ENCODE data around the gene CD36.
"Not testable (repeated sequence)": the region's sequence is repeated elsewhere in the genome, so short reads cannot be mapped to it uniquely, and the experiment has no call there.

Gene CD36

DNA sequence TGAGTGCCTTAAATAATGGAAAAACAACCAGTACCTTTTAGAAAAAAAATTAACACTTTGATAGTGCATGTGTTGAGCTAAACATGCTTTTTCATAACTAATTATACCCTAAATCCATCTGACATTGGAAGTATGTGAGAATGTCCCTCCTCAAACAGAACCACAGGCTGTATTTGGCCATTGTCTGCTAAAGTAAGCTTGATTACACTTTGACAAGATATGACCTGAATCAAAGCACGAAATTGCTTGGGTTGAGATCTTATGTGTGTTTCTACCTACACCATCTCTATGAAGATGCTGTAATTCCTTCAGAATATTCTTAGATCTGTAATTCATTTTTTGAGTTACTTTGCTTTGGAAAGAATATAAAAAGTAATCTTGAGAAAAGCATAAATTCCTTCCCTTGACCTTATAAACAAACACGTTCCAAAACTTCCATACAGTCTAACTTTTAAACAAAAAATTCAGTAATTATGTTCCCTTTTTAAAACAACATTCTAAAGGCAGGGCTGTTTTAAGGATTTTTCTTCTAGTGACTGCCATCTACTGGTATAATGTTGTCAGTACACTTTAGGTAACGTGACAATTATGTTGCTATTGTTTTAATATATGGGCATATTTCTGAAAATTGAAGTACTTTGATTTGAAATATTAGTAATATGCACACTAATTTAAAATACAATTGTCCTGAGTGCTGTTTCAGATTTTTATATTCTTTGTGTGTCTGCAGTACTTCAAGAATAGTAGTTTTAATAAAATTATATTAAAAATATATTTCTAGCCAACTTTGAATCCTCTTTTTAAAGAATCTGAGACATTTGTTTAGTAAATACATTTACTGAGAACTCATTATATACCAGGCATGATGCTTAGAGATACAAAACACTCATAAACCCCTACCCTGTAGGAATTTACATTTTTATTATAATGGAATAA lies 20.9 kb downstream of the CD36 start:
- TF ChIP-seq, protein P1, sequence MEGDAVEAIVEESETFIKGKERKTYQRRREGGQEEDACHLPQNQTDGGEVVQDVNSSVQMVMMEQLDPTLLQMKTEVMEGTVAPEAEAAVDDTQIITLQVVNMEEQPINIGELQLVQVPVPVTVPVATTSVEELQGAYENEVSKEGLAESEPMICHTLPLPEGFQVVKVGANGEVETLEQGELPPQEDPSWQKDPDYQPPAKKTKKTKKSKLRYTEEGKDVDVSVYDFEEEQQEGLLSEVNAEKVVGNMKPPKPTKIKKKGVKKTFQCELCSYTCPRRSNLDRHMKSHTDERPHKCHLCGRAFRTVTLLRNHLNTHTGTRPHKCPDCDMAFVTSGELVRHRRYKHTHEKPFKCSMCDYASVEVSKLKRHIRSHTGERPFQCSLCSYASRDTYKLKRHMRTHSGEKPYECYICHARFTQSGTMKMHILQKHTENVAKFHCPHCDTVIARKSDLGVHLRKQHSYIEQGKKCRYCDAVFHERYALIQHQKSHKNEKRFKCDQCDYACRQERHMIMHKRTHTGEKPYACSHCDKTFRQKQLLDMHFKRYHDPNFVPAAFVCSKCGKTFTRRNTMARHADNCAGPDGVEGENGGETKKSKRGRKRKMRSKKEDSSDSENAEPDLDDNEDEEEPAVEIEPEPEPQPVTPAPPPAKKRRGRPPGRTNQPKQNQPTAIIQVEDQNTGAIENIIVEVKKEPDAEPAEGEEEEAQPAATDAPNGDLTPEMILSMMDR (IDR thresholded peaks at IDR 0.05; ENCODE audit: borderline replicate concordance, insufficient read depth, low read depth, low read length): no peak
- H3K4me3 ChIP-seq (ENCODE audit: low read depth, low read length): no peak overlapping the region

DNA sequence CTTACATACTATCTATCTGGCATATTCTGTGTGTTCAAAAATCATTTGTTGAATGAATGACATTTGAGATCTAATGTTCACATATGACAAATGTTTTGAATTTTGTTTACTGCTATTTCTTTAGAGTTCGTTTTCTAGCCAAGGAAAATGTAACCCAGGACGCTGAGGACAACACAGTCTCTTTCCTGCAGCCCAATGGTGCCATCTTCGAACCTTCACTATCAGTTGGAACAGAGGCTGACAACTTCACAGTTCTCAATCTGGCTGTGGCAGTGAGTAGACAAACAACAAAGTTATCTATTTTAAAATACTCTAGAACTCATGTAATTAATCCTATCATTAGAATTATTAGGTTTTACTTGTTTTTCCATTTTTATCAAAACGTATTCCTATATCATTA lies 22.5 kb downstream of the CD36 start:
- H3K4me3 ChIP-seq (ENCODE audit: low read depth, low read length): no peak overlapping the region
- TF ChIP-seq, protein P1 (IDR thresholded peaks at IDR 0.05; ENCODE audit: borderline replicate concordance, insufficient read depth, low read depth, low read length): no peak

DNA sequence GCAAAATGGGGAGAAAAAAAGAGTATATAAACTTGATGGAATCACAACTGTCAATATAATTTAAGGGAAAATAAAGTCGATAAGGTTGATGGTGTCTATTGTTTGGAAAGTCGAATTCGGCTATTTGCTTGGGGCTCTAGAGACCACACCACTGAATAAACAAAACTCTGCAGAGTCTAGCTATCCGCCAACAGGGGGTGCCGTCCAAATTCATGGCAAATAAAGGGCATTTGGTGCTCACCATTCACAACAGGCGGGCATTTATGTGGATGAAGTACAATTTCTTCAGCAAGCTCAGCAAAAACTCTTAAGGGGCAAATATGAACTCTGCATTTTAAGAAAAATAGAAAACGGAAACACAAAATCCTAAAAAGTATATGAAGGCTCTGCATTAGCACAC lies 23.3 kb downstream of the CD36 start:
- TF ChIP-seq, protein P1 (IDR thresholded peaks at IDR 0.05; ENCODE audit: borderline replicate concordance, insufficient read depth, low read depth, low read length): no peak
- H3K4me3 ChIP-seq (ENCODE audit: low read depth, low read length): no peak overlapping the region

DNA sequence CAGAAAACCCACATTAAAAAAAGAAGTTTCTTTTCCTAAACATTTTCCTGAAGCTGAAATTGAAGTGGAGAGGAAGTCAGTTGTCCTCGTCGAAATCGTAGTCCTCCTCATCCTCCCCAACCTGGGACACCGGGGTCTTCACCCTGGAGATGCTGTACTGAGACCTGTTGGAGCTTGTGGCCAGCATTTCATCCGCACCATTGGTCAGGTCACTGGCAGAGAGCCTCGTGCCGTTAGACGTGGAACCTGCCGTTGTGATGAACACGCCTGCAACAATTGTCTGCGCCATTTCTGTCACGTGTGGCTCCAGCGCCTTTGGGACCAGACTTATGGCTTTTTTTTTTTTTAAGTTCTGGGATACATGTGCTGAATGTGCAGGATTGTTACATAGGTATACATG lies 23.8 kb downstream of the CD36 start:
- TF ChIP-seq, protein P1 (IDR thresholded peaks at IDR 0.05; ENCODE audit: borderline replicate concordance, insufficient read depth, low read depth, low read length): no peak

DNA sequence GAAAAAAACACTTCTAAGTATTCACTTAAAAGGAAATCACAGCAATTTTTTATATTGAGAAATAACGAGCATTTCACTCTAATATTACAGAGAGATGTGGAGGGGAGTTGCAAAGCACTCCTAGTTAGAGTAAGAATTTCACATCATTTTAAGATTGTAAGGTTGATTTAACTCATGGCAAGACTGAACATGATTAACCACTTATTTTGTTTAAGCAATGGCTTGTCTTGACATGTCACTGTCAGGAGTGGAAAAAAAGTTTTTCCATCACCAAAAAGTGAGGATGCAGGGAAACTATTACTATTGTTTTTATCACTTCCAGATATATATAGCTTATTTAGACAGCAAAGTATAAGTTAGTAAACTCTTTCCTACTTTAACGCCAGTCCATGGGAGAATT lies 27.1 kb downstream of the CD36 start:
- no peak overlapping the region for H3K4me3 ChIP-seq (ENCODE audit: low read depth, low read length)
- TF ChIP-seq, protein P1 (IDR thresholded peaks at IDR 0.05; ENCODE audit: borderline replicate concordance, insufficient read depth, low read depth, low read length): no peak

More for the DNA sequence above, 23.8 kb downstream of the CD36 start:
- no peak overlapping the region for H3K4me3 ChIP-seq (ENCODE audit: low read depth, low read length)

DNA sequence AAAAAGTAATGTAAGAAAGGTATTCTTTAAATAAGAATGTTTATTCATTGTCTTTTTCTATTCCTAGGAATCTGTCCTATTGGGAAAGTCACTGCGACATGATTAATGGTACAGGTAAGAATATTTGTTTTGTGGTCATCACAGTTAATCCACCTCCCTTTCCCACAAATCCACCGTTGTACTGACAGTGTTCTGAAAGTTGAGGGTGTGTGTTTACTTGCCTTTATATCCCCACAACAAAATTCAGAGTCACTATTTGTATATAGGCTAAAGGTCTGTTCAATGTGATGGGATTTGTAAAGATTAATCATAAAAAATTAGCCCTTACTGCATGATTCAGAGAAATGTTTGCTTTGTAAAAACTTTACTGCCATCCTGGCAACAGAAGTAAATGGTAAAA lies 27.9 kb downstream of the CD36 start:
- TF ChIP-seq, protein P1 (IDR thresholded peaks at IDR 0.05; ENCODE audit: borderline replicate concordance, insufficient read depth, low read depth, low read length): no peak
- H3K4me3 ChIP-seq (ENCODE audit: low read depth, low read length): no peak overlapping the region

DNA sequence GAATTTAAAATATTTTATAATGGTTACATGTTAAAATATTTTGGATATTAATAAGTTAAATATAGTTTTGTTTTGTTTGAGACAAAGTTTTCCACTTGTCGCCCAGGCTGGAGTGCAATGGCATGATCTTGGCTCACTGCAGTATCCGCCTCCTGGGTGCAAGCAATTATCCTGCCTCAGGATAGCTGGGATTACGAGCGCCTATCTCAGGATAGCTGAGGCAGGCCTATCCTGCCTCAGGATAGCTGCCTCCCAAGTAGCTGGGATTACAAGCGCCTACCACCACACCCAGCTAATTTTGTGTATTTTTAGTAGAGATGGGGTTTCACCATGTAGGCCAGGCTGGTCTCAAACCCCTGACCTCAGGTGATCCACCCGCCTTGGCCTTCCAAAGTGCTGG lies 30.9 kb downstream of the CD36 start:
- not testable (repeated sequence) for H3K4me3 ChIP-seq (ENCODE audit: low read depth, low read length)

Measured in GM12875 (cell line).